Measurements from ENCODE around the gene CACNA2D3.

- TF ChIP-seq POLR2A (IDR thresholded peaks at IDR 0.05; ENCODE audit: low read length) (no peak), GATA1 (IDR thresholded peaks at IDR 0.05; ENCODE audit: low read depth, low read length) (no peak)
Observed at GRCh38 chr3:54211097-54211496, 88.7 kb downstream of the CACNA2D3 start.
